Measurements from ENCODE around the gene FADS2.

The FADS2 gene

GRCh38 chr11:61883327-61883726, 55.2 kb downstream of the FADS2 start:
- no peak overlapping the region for H3K4me3 ChIP-seq (ENCODE audit: low read depth, low read length)
- WGBS (ENCODE audit: extremely low coverage, insufficient coverage, insufficient read length): no CpG with 5 or more reads among the region's 10 CpGs
- H4K12ac ChIP-seq (ENCODE audit: low read depth, low read length): no peak overlapping the region
- no peak overlapping the region for H2AFZ ChIP-seq (ENCODE audit: insufficient read depth, low read length, poor library complexity)
- H3K4ac ChIP-seq (ENCODE audit: low read depth, low read length): no peak overlapping the region
- H3K79me2 ChIP-seq (ENCODE audit: control insufficient read depth, insufficient read depth, low read length, poor library complexity): no peaks in the 10 kb centered on the region
- H4K8ac ChIP-seq (ENCODE audit: low read depth, low read length): no peak overlapping the region
- H3K18ac ChIP-seq (ENCODE audit: low read length): no peak overlapping the region
- H3K9ac ChIP-seq (ENCODE audit: low read length): no peak overlapping the region
- H2BK120ac ChIP-seq (ENCODE audit: insufficient read depth, low read length, poor library complexity): no peak overlapping the region
- peaks cover 4% of the 10 kb centered on the region for H3K9me3 ChIP-seq (ENCODE audit: insufficient read depth, low read depth, low read length)
- H3K14ac ChIP-seq (ENCODE audit: low read length): no peak overlapping the region
- peaks cover 3% of the 10 kb centered on the region in 2 experiments for H3K36me3 ChIP-seq (ENCODE audit: control insufficient read depth in 1 of 2, insufficient read depth in 2 of 2, low read length in 2 of 2)
- H3K4me1 ChIP-seq (ENCODE audit: control insufficient read depth in 1 of 2, insufficient read depth in 2 of 2, low read length in 2 of 2): peaks cover 0 to 8% of the 10 kb centered on the region in 2 experiments
- no peak overlapping the region for H2BK12ac ChIP-seq (ENCODE audit: low read length)
- H3K79me1 ChIP-seq (ENCODE audit: low read length): no peaks in the 10 kb centered on the region
- H3K23ac ChIP-seq (ENCODE audit: low read length): no peak overlapping the region
- no peak overlapping the region for H3K4me2 ChIP-seq (ENCODE audit: low read length)
- no peak overlapping the region for H3K27ac ChIP-seq (ENCODE audit: low read depth, low read length)
- DNase-seq: no peak
- no peaks in the 10 kb centered on the region for H3K27me3 ChIP-seq (ENCODE audit: insufficient read depth, low read length)
- no peak overlapping the region for H2BK5ac ChIP-seq (ENCODE audit: low read depth, low read length, poor library complexity)
- no peak overlapping the region for H4K91ac ChIP-seq (ENCODE audit: low read depth, low read length)
- no peak overlapping the region for H2AK5ac ChIP-seq (ENCODE audit: low read length)

- Histone ChIP-seq H4K91ac (ENCODE audit: low read depth, low read length) (peak overlapping the region; percentile 8), H4K8ac (ENCODE audit: low read depth, low read length) (no peak overlapping the region), H3K4ac (ENCODE audit: low read depth, low read length) (no peak overlapping the region), H4K12ac (ENCODE audit: low read depth, low read length) (no peak overlapping the region), H3K18ac (ENCODE audit: low read length) (no peak overlapping the region), H3K4me1 (ENCODE audit: control insufficient read depth in 1 of 2, insufficient read depth in 2 of 2, low read length in 2 of 2) (peaks cover 0 to 8% of the 10 kb centered on the region in 2 experiments), H3K4me2 (ENCODE audit: low read length) (no peak overlapping the region), H3K14ac (ENCODE audit: low read length) (no peak overlapping the region), H3K79me1 (ENCODE audit: low read length) (no peaks in the 10 kb centered on the region), H3K4me3 (ENCODE audit: low read depth, low read length) (no peak overlapping the region), H3K79me2 (ENCODE audit: control insufficient read depth, insufficient read depth, low read length, poor library complexity) (no peaks in the 10 kb centered on the region), H2AFZ (ENCODE audit: insufficient read depth, low read length, poor library complexity) (no peak overlapping the region), H2BK12ac (ENCODE audit: low read length) (no peak overlapping the region), H3K27ac (ENCODE audit: low read depth, low read length) (no peak overlapping the region), H3K9me3 (ENCODE audit: insufficient read depth, low read depth, low read length) (peaks cover 4% of the 10 kb centered on the region), H3K23ac (ENCODE audit: low read length) (no peak overlapping the region), H3K27me3 (ENCODE audit: insufficient read depth, low read length) (no peaks in the 10 kb centered on the region), H3K9ac (ENCODE audit: low read length) (no peak overlapping the region), H2BK120ac (ENCODE audit: insufficient read depth, low read length, poor library complexity) (no peak overlapping the region), H2AK5ac (ENCODE audit: low read length) (no peak overlapping the region), H3K36me3 (ENCODE audit: control insufficient read depth in 1 of 2, insufficient read depth in 2 of 2, low read length in 2 of 2) (no peaks in the 10 kb centered on the region), H2BK5ac (ENCODE audit: low read depth, low read length, poor library complexity) (no peak overlapping the region)
- no CpG with 5 or more reads among the region's 5 CpGs for WGBS (ENCODE audit: extremely low coverage, insufficient coverage, insufficient read length)
- no peak for DNase-seq
Measured at GRCh38 chr11:61883947-61884346, 55.8 kb downstream of the FADS2 start.

- no peak overlapping the region for H3K4ac ChIP-seq (ENCODE audit: low read depth, low read length)
- no peaks in the 10 kb centered on the region for H3K79me2 ChIP-seq (ENCODE audit: control insufficient read depth, insufficient read depth, low read length, poor library complexity)
- no peak overlapping the region for H3K18ac ChIP-seq (ENCODE audit: low read length)
- H3K9me3 ChIP-seq (ENCODE audit: insufficient read depth, low read depth, low read length): peaks cover 4% of the 10 kb centered on the region
- no peak overlapping the region for H2BK120ac ChIP-seq (ENCODE audit: insufficient read depth, low read length, poor library complexity)
- peak overlapping the region; percentile 12 for H3K14ac ChIP-seq (ENCODE audit: low read length)
- no peak overlapping the region for H3K4me2 ChIP-seq (ENCODE audit: low read length)
- no peak overlapping the region for H3K4me3 ChIP-seq (ENCODE audit: low read depth, low read length)
- no peak overlapping the region for H3K27ac ChIP-seq (ENCODE audit: low read depth, low read length)
- H3K23ac ChIP-seq (ENCODE audit: low read length): no peak overlapping the region
- no peaks in the 10 kb centered on the region for H3K27me3 ChIP-seq (ENCODE audit: insufficient read depth, low read length)
- H2BK5ac ChIP-seq (ENCODE audit: low read depth, low read length, poor library complexity): no peak overlapping the region
- H3K79me1 ChIP-seq (ENCODE audit: low read length): peaks cover 2% of the 10 kb centered on the region
- no peaks in the 10 kb centered on the region for H3K36me3 ChIP-seq (ENCODE audit: control insufficient read depth in 1 of 2, insufficient read depth in 2 of 2, low read length in 2 of 2)
- no peak overlapping the region for H2AFZ ChIP-seq (ENCODE audit: insufficient read depth, low read length, poor library complexity)
- no peak overlapping the region for H2AK5ac ChIP-seq (ENCODE audit: low read length)
- no CpG with 5 or more reads among the region's 7 CpGs for WGBS (ENCODE audit: extremely low coverage, insufficient coverage, insufficient read length)
- H4K12ac ChIP-seq (ENCODE audit: low read depth, low read length): no peak overlapping the region
- H3K4me1 ChIP-seq (ENCODE audit: control insufficient read depth in 1 of 2, insufficient read depth in 2 of 2, low read length in 2 of 2): peaks cover 3 to 11% of the 10 kb centered on the region in 2 experiments
- H4K91ac ChIP-seq (ENCODE audit: low read depth, low read length): peak overlapping the region; percentile 41
- H4K8ac ChIP-seq (ENCODE audit: low read depth, low read length): no peak overlapping the region
- peak overlapping the region; percentile 27 for H2BK12ac ChIP-seq (ENCODE audit: low read length)
- no peak overlapping the region for H3K9ac ChIP-seq (ENCODE audit: low read length)
- DNase-seq: no peak
Measured at GRCh38 chr11:61885166-61885778, 57.2 kb downstream of the FADS2 start.

GRCh38 chr11:61885784-61886580, 57.9 kb downstream of the FADS2 start:
- Histone ChIP-seq H3K4ac (ENCODE audit: low read depth, low read length) (no peak overlapping the region), H2AK5ac (ENCODE audit: low read length) (no peak overlapping the region), H4K8ac (ENCODE audit: low read depth, low read length) (no peak overlapping the region), H4K12ac (ENCODE audit: low read depth, low read length) (no peak overlapping the region), H3K18ac (ENCODE audit: low read length) (no peak overlapping the region), H4K91ac (ENCODE audit: low read depth, low read length) (peak overlapping the region; percentile 41), H3K27ac (ENCODE audit: low read depth, low read length) (no peak overlapping the region), H2BK12ac (ENCODE audit: low read length) (peak overlapping the region; percentile 27), H2BK120ac (ENCODE audit: insufficient read depth, low read length, poor library complexity) (no peak overlapping the region), H3K79me2 (ENCODE audit: control insufficient read depth, insufficient read depth, low read length, poor library complexity) (peaks cover 3% of the 10 kb centered on the region), H3K4me2 (ENCODE audit: low read length) (no peak overlapping the region), H3K4me1 (ENCODE audit: control insufficient read depth in 1 of 2, insufficient read depth in 2 of 2, low read length in 2 of 2) (peaks cover 10 to 18% of the 10 kb centered on the region in 2 experiments), H2BK5ac (ENCODE audit: low read depth, low read length, poor library complexity) (no peak overlapping the region), H3K4me3 (ENCODE audit: low read depth, low read length) (no peak overlapping the region), H3K27me3 (ENCODE audit: insufficient read depth, low read length) (no peaks in the 10 kb centered on the region), H3K9me3 (ENCODE audit: insufficient read depth, low read depth, low read length) (peaks cover 4% of the 10 kb centered on the region), H3K36me3 (ENCODE audit: control insufficient read depth in 1 of 2, insufficient read depth in 2 of 2, low read length in 2 of 2) (no peaks in the 10 kb centered on the region), H3K79me1 (ENCODE audit: low read length) (peaks cover 7% of the 10 kb centered on the region), H3K9ac (ENCODE audit: low read length) (no peak overlapping the region), H2AFZ (ENCODE audit: insufficient read depth, low read length, poor library complexity) (no peak overlapping the region), H3K23ac (ENCODE audit: low read length) (no peak overlapping the region), H3K14ac (ENCODE audit: low read length) (peak overlapping the region; percentile 12)
- DNase-seq: peak; percentile 88 to 89
- no CpG with 5 or more reads among the region's 13 CpGs for WGBS (ENCODE audit: extremely low coverage, insufficient coverage, insufficient read length)
